ENCODE measurements around the gene MTR.

GRCh38 chr1:236844499-236845271 is 49.6 kb downstream of the MTR start:
- TF ChIP-seq EZH2 (IDR thresholded peaks at IDR 0.05; ENCODE audit: insufficient read depth, poor library complexity, severe bottlenecking) = no peak
- no peak for TF ChIP-seq EZH2phosphoT487 (IDR thresholded peaks at IDR 0.05; ENCODE audit: insufficient read depth, low read depth)
